OCI-LY3 (cell line): Measurements from ENCODE around the gene ABCD1.

Experiments
- EZH2phosphoT487 ChIP-seq: fragments of 200-600 bp; shearing (Covaris generic); IDR thresholded peaks from 2 replicates; pipeline ENCODE4 v1.6.1; 2018; ENCODE audit warnings: antibody characterized with exemption, mixed run types, low read depth
- TF ChIP-seq, protein P1 (sequence below): fragments of 200-600, 300-600 bp; sonication (generic); IDR thresholded peaks from 2 replicates; pipeline ENCODE4 v1.5.1; 2014; ENCODE audit warnings: antibody characterized with exemption, low read length, low read depth

DNA sequence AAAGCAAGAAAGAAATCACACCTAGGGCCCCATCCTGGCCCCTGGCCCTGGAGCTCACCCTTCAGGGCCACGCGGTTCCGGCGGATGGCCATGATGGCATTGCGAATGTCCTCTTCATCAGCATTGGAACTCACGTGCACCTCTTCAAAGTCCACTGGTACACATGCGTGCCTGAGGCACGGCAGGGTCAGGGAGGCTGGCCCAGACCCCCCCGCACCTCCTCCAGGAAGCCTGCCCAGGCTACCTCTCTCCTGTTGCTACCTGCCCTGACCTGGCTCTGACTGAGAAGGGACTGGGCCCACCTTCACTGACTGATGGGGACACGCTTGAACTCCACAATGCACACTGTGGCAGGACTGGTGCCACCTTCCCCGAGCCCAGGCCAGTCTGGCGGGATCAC is 65.0 kb downstream of the ABCD1 start:
- TF ChIP-seq, protein P1, sequence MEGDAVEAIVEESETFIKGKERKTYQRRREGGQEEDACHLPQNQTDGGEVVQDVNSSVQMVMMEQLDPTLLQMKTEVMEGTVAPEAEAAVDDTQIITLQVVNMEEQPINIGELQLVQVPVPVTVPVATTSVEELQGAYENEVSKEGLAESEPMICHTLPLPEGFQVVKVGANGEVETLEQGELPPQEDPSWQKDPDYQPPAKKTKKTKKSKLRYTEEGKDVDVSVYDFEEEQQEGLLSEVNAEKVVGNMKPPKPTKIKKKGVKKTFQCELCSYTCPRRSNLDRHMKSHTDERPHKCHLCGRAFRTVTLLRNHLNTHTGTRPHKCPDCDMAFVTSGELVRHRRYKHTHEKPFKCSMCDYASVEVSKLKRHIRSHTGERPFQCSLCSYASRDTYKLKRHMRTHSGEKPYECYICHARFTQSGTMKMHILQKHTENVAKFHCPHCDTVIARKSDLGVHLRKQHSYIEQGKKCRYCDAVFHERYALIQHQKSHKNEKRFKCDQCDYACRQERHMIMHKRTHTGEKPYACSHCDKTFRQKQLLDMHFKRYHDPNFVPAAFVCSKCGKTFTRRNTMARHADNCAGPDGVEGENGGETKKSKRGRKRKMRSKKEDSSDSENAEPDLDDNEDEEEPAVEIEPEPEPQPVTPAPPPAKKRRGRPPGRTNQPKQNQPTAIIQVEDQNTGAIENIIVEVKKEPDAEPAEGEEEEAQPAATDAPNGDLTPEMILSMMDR = no peak
- TF ChIP-seq EZH2phosphoT487 = no peak
